Chondrocyte (in vitro differentiated cells): ENCODE measurements around the gene SEMA6A. TPM values are rescaled to one million over a fixed set of nuclear protein-coding genes. Genes with fewer than 3 reads are reported as not detected.
A peak's percentile ranks its signal among the peaks of the same experiment; 100 is the strongest.

Source experiments
- DNase-seq: peaks from one replicate; pipeline ENCODE4 v3.0.0; 2021; ENCODE audit warnings: mixed read lengths, low spot score
- H3K27ac Mint-ChIP-seq: one replicate; pipeline ENCODE4 v1.8.0; 2021; ENCODE audit warnings: mild to moderate bottlenecking, moderate library complexity, mixed read lengths; ENCODE audit not compliant: unreplicated experiment
- H3K27me3 Mint-ChIP-seq: 2 replicates; pipeline ENCODE4 v1.8.0; 2021; ENCODE audit warnings: low read depth, mixed read lengths
- H3K36me3 Mint-ChIP-seq: 2 replicates; pipeline ENCODE4 v1.8.0; 2021; ENCODE audit warnings: low read depth, mixed read lengths
- H3K4me1 Mint-ChIP-seq: 2 replicates; pipeline ENCODE4 v1.8.0; 2021; ENCODE audit warnings: low read depth, mild to moderate bottlenecking, mixed read lengths
- H3K4me3 Mint-ChIP-seq: one replicate; pipeline ENCODE4 v1.8.0; 2021; ENCODE audit warnings: mild to moderate bottlenecking, moderate library complexity, mixed read lengths; ENCODE audit not compliant: unreplicated experiment
- H3K9me3 Mint-ChIP-seq: 2 replicates; pipeline ENCODE4 v1.8.0; 2021; ENCODE audit warnings: low read depth, mixed read lengths
- CTCF ChIP-seq: fragments of 200-600 bp; sonication (generic); IDR thresholded peaks from 2 replicates; pipeline ENCODE4 v1.5.0; 2021; ENCODE audit warnings: antibody characterized with exemption, mild to moderate bottlenecking, moderate library complexity
- total RNA-seq: library from RNA; stranded (reverse); gene quantifications from 3 replicates; pipeline ENCODE4 v1.2.1, GENCODE V29; 2021

Gene SEMA6A
- total RNA-seq, 1 donor from 2014 or later: 3.9 TPM

DNA sequence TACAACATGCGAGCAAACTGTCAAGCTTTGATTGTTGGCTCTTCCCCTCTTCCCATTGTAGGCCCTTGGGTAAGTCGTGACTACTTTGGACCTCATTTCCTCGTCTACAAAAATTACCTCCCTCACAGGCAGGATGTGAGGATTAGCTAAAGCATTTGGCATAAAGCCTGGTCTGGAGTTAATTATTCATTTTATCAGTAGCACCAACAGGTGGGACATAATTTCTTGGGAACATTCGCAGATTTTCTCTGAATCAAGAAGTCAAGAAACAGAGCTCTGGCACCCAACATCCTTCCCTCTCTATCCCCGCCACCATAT is 39.9 kb upstream of the SEMA6A start:
- Mint-ChIP-seq H3K4me3 (no peak overlapping the region), H3K4me1 (no peaks in the 10 kb centered on the region), H3K9me3 (no peaks in the 10 kb centered on the region), H3K36me3 (no peaks in the 10 kb centered on the region), H3K27ac (no peak overlapping the region), H3K27me3 (no peaks in the 10 kb centered on the region)
- no peak for DNase-seq
- TF ChIP-seq CTCF: no peak

- TF ChIP-seq CTCF: no peak
Measured at GRCh38 chr5:116613445-116613844, 38.8 kb upstream of the SEMA6A start.

DNA sequence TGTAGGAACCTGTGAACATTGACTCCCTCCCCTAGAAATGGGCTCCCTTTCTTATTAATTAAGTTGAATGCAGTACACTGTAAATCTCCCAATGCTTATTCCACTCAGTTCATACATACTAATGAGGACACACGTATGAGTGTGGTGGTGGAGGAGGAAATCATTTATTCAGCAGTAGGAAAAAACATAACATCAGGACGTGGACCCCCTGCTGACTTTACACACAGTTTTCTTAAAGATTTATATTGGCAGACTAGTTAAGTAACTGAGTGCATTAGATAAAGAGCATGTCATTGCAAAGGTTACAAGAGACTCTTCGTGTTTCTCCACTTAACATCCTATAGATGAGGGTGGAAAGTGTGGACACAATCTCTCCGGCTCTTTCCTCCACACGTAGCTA is 37.8 kb upstream of the SEMA6A start:
- no peak for DNase-seq
- Mint-ChIP-seq H3K36me3 (no peaks in the 10 kb centered on the region), H3K27ac (no peak overlapping the region), H3K4me1 (no peaks in the 10 kb centered on the region), H3K4me3 (no peak overlapping the region), H3K9me3 (peaks cover 4% of the 10 kb centered on the region), H3K27me3 (no peaks in the 10 kb centered on the region)
- TF ChIP-seq CTCF: no peak

More at GRCh38 chr5:116613445-116613844, 38.8 kb upstream of the SEMA6A start:
- H3K4me3 Mint-ChIP-seq: no peak overlapping the region
- no peak for DNase-seq
- H3K9me3 Mint-ChIP-seq: no peaks in the 10 kb centered on the region
- no peak overlapping the region for H3K27ac Mint-ChIP-seq
- no peaks in the 10 kb centered on the region for H3K36me3 Mint-ChIP-seq
- H3K4me1 Mint-ChIP-seq: no peaks in the 10 kb centered on the region
- H3K27me3 Mint-ChIP-seq: no peaks in the 10 kb centered on the region

DNA sequence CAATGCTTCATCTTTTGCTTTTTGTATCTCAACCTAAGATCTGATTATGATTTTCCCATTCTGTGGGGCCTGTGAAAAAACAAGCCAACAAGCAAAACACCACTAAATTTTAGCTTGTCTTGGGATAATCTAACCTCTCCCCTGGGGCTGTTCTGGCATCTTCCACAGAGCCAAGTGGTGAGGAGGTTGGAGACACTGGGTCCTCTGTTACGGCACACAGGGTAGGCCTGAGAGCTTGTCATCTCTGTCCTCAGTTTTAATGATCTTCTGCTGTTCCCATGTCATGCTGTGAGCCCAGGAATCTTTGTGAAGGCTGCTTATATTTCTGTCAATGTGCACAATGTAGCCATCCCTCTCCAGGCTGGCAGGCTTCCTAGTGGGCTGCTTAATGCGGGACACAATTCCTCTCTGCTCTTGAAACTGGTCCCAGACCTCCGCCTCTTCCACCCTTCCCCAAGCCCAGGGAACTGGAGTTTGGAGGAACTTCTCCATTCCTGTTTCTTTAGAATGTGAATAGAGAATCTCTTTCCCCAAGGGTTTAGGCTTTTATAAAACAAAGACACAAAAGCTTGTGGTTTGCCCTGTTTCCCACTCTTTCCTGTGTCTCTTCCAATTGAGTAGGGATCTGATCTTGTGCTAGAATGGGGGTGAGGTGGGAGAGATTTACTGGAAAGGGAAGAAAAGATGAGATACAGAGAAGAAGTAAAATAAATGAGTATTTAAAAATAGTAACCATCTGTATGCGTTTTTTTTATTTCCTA is 30.9 kb upstream of the SEMA6A start:
- no peak for DNase-seq
- H3K4me1 Mint-ChIP-seq: peaks cover 36% of the 10 kb centered on the region
- H3K9me3 Mint-ChIP-seq: peaks cover 4% of the 10 kb centered on the region
- H3K27me3 Mint-ChIP-seq: no peaks in the 10 kb centered on the region
- H3K27ac Mint-ChIP-seq: peak overlapping the region; percentile 1
- no peak for TF ChIP-seq CTCF
- H3K4me3 Mint-ChIP-seq: no peak overlapping the region
- H3K36me3 Mint-ChIP-seq: no peaks in the 10 kb centered on the region

- Mint-ChIP-seq H3K27me3 (no peaks in the 10 kb centered on the region), H3K27ac (peak overlapping the region; percentile 15), H3K9me3 (peaks cover 4% of the 10 kb centered on the region), H3K4me3 (no peak overlapping the region), H3K36me3 (no peaks in the 10 kb centered on the region), H3K4me1 (peaks cover 43% of the 10 kb centered on the region)
- TF ChIP-seq CTCF: no peak
- DNase-seq: no peak
Measured at GRCh38 chr5:116604805-116605204, 30.2 kb upstream of the SEMA6A start.
